Stimulated activated CD4-positive, alpha-beta T cell treated with anti-CD3 and anti-CD28 coated beads, TNF-alpha, amount 100 ng/mL, for 4 hours (primary cell): ENCODE results near the gene LOC128125822.
"Not testable (repeated sequence)": the region's sequence is repeated elsewhere in the genome, so short reads cannot be mapped to it uniquely, and the experiment has no call there.

ENCODE experiments used
- DNase-seq, 3 experiments: peaks; one replicate each; pipeline ENCODE4 v3.0.0-alpha.2; 2020; ENCODE audit warnings: low read depth in 3 of 3

Gene LOC128125822

GRCh38 chr6:63582579-63583231, 10.4 kb downstream of the LOC128125822 start:
- DNase-seq: no peak

GRCh38 chr6:63584125-63584514, 11.8 kb downstream of the LOC128125822 start:
- no peak for DNase-seq

GRCh38 chr6:63584566-63584965, 12.3 kb downstream of the LOC128125822 start:
- no peak for DNase-seq

GRCh38 chr6:63585652-63586051, 13.4 kb downstream of the LOC128125822 start:
- DNase-seq: not testable (repeated sequence)

DNA sequence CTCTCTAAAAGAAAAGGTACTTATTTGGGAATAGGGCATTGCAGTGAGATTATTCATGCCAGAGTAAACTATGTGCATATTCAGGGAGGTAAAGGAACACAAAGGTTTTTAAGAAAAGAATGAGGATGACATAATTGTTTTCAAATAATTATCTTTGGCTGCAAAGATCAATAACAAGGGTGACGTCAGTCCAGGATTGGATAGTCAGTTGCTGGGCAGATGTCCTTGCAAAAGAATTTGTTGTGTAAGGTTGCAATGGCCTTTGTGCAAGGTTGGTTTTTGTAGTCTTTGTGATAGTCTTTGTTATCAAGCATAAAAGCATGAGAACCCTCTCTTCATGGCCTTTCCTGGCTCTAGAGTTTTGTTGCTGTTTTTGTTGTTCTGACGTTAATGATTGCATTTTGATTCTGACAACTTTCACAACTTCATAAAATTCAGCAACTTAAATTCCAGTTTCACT, 17.7 kb downstream of the LOC128125822 start:
- DNase-seq: no peak

DNA sequence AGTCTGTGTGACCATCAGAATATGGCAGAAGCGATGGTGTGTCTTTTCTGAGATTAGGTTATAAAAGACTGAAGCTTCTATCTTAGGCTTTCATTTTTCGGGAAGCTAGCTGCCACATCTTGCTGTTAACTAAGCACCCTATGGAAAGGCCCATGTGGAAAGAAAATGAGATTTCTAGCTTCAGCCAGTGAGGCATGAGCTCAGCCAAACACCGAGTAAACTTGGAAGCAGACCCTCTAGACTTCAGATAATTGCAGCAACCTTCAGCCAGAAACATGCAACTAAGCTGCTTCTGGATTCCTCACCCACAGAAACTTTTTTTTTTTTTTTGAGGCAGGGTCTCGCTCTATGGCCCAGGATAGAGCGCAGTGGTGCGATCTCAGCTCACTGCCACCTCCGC, 20.6 kb downstream of the LOC128125822 start:
- DNase-seq: no peak

DNA sequence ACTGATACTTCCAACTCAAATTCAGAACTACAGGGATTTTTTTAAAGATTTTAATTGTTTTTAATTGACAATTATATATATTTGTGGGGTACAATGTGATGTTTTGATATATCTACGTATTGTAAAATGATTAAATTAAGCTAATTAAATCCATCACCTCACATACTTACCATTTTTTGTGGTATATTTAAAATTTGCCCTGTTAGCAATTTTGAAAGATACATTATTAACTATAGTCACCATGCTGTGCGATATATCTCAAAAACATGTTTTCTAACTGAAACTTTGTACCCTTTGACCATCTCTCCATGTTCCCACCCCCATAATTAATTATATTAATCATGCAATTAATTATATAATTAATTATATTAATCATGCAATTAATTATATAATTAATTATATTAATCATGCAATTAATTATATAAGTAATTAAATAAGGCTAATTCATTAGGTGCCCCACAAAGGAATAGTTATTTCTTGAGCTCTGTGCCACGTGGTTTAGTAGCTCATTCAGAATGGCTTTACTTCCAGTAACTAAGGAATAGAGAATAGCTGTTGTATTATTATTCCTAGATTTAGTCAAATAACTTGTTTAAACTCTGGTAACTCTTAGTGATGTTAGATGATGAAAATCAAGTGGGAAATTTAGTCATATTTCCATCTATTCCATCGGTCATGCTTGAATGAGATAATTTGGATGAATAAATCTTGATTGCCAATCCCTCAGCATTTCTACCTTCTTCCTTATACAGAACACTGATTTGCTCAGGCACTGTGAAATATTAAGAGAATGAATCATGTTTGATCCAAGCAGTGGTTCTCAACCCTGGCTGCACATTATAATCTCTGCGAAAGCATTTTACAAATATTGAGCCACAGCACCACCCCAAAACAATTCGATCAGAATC, 25.1 kb downstream of the LOC128125822 start:
- DNase-seq: no peak

DNA sequence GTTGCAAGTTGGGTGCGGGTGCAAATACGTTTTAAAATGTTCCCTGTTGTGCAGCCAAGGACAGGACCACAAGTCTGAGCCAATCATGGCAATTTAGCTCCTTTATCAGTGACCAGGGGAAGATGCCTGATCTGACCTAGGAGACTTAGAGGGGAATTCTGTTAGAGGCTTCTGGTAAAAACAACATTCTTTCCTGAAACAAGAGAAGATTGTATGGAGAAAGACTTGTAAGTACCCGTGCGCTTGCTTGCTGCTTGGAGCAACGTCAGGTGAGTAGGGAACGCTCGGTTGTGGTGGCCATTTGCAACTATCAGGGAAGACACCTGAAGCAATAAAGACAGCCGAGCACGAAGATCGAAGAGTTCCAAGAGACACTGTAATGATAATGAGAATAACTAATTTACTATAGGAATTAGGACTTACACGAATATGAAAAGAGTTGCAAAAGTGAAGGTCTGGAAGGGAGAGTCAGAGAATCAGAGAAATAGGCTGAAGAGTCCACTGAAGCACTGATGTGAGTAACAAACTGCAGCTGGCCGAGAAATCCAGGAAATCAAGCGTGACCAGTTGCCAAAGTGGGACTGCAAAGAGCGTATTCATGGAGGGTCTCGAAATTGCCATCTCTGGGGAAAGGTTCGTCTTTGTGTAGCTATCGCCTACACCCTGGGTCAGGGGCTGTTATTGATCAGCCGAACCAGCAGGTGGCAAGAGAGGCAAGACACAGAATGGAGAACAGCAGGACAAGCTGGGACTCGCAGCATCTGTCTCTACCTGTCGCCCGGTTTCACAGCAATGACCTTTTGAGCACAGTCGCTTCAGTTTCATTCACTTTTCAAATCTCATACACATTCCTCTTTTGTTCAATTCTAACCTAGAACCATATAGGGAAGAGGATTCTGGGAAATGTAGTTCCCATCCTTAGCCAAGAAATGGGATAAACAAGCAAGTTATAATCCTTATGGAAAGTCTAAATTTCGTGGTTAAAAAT, 26.1 kb downstream of the LOC128125822 start:
- peak; percentile 33 to 62 (median 56) for DNase-seq

DNA sequence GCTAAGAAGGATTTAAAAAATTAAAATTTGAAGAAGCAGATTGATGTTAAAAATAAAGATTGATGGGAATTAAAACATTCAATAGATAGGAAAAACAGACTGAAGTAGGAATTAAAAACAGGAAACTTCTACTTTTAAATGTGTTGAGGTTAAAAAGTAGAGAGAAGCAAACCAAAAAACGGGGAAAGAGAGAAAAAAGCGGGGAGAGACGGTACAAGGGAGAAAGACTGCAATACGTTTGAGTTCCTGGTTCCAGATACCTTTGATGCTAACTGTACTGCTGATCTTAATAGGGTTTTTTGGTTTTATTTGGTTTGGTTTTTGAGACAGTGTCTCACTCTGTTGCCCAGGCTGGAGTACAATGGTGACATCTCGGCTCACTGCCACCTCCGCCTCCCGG, 27.0 kb downstream of the LOC128125822 start:
- no peak for DNase-seq

GRCh38 chr6:63600136-63600535, 27.9 kb downstream of the LOC128125822 start:
- no peak for DNase-seq

GRCh38 chr6:63609231-63609630, 37.0 kb downstream of the LOC128125822 start:
- DNase-seq: no peak

GRCh38 chr6:63610944-63611343, 38.7 kb downstream of the LOC128125822 start:
- DNase-seq: no peak

DNA sequence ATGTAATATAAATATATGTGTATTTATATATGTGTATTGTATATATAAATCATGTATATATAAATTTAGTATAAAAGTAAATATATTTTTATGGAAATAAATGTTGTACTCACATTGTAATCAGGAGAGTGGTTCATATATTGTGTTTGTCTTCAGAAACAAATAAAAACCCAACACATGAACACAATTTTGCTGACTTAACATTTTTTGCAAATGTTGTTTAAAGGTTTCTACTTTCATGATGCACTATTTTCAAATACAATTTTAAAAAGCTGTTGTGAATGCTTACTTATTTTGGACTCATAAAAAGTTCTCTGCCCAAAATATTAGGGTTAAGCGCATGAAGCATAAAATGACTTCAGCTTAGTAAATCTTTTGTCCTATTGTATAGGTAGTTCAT, 39.3 kb downstream of the LOC128125822 start:
- DNase-seq: no peak

GRCh38 chr6:63615590-63615989, 43.3 kb downstream of the LOC128125822 start:
- DNase-seq: no peak
